Measurements from ENCODE around the gene TMEM258.

Gene TMEM258

GRCh38 chr11:61766353-61766841 lies 26.0 kb downstream of the TMEM258 start:
- H3K4me1 Mint-ChIP-seq (ENCODE audit: low read depth): no peaks in the 10 kb centered on the region
- H3K27me3 Mint-ChIP-seq: no peaks in the 10 kb centered on the region
- H3K4me3 Mint-ChIP-seq: no peak overlapping the region
- H3K27ac Mint-ChIP-seq: no peak overlapping the region
- H3K9me3 Mint-ChIP-seq (ENCODE audit: low read depth): no peaks in the 10 kb centered on the region
- H3K36me3 Mint-ChIP-seq: no peaks in the 10 kb centered on the region

DNA sequence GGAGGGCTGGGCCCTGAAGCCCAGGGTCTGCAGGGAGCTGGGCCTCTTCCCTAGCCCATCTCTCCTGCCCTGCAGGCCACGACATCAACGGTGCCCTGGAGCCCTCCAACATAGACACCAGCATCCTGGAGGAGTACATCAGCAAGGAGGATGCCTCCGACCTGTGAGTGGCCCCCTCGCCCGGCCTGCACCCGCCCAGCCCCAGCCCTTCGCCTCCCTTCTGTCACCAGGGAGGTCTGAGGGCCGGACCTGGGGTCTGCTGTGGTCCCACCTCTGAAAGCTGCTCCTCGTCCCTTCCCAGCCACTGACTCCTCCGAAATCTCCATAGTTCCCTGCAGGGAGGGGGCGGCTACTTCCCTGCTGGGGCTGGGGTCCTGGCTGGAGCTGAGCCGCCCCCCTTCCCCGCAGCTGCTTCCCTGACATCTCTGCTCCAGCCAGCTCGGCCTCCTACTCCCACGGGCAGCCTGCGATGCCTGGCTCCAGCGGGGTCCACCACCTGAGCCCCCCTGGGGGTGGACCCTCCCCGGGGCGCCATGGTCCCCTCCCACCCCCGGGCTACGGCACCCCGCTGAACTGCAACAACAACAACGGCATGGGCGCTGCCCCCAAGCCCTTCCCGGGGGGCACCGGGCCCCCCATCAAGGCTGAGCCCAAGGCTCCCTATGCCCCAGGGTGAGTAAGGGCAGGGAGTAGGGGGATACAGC lies 26.7 kb downstream of the TMEM258 start:
- no peak overlapping the region for H3K27ac Mint-ChIP-seq
- H3K27me3 Mint-ChIP-seq: no peaks in the 10 kb centered on the region
- no peak overlapping the region for H3K4me3 Mint-ChIP-seq
- no peaks in the 10 kb centered on the region for H3K9me3 Mint-ChIP-seq (ENCODE audit: low read depth)
- no peaks in the 10 kb centered on the region for H3K4me1 Mint-ChIP-seq (ENCODE audit: low read depth)
- H3K36me3 Mint-ChIP-seq: no peaks in the 10 kb centered on the region

DNA sequence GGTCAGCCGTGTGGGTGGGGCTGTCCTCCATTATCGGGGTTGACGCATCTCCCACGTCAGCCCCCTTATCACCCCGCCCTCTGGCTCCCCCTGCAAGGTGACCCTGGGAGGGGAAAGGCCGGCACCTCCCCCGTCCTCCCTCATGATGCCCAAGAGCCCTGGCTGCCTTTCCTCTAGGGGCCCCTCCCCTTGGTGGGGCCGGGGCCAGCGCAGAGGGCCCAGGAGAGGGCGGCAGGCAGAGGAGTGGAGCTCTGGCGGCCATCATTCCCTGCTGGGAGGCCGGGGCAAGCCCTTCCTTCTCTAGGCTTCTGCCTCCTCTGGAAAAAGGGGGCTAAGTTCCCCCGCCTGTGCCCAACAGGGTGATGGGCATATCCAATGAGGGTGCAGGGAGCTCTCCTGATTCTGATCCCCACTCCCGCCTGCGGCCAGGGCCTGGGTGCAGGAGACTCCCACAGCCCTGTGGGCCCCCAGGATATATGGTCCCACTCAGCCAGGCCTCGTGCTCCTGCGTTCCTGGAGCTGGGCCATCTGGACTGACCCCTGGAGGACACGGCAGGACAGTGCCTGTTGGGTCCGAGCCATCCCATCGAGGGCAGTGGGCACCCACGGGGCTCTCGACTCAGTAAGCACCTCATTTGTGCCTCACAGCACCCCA lies 27.7 kb downstream of the TMEM258 start:
- H3K4me3 Mint-ChIP-seq: no peak overlapping the region
- H3K27ac Mint-ChIP-seq: no peak overlapping the region
- no peaks in the 10 kb centered on the region for H3K9me3 Mint-ChIP-seq (ENCODE audit: low read depth)
- no peaks in the 10 kb centered on the region for H3K27me3 Mint-ChIP-seq
- no peaks in the 10 kb centered on the region for H3K4me1 Mint-ChIP-seq (ENCODE audit: low read depth)
- H3K36me3 Mint-ChIP-seq: no peaks in the 10 kb centered on the region

DNA sequence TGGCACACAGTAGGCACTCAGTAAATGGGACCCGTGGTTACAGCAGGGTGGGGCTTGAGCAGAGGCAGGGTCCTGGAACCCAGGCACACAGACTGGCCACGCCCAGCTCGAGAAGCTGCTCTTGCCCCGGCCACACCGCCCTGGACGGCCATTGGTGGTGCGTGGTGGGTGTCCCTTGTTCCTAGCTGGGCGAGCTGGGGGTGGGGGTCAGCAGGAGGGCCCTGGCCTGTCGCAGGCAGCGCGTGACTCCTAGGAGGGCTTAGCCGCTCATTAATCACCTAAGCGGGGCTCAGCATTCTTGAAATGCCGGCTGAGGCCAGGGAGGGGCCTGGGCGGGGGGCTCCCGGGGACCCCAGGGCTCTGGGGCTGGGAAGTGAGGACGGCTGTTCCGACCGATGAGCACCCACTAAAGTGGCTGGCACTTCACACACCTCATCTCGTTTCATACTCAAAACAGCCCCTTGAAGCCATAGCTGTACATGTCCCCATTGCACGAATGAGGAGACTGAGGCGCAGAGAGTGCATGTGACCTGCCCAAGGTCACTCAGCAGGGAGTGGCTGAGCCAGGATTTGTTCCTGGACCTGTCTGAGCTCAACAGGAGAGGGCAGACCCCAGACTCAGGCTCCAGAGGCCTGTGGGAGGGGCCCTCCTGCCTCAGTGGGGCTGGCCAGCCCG lies 28.3 kb downstream of the TMEM258 start:
- H3K27me3 Mint-ChIP-seq: no peaks in the 10 kb centered on the region
- no peak overlapping the region for H3K27ac Mint-ChIP-seq
- H3K4me1 Mint-ChIP-seq (ENCODE audit: low read depth): no peaks in the 10 kb centered on the region
- no peaks in the 10 kb centered on the region for H3K36me3 Mint-ChIP-seq
- H3K9me3 Mint-ChIP-seq (ENCODE audit: low read depth): no peaks in the 10 kb centered on the region
- H3K4me3 Mint-ChIP-seq: no peak overlapping the region

- no peaks in the 10 kb centered on the region for H3K4me1 Mint-ChIP-seq (ENCODE audit: low read depth)
- no peaks in the 10 kb centered on the region for H3K9me3 Mint-ChIP-seq (ENCODE audit: low read depth)
- H3K27ac Mint-ChIP-seq: no peak overlapping the region
- no peaks in the 10 kb centered on the region for H3K36me3 Mint-ChIP-seq
- H3K27me3 Mint-ChIP-seq: no peaks in the 10 kb centered on the region
- H3K4me3 Mint-ChIP-seq: no peak overlapping the region
Measured at GRCh38 chr11:61762798-61763197, 29.6 kb downstream of the TMEM258 start.

DNA sequence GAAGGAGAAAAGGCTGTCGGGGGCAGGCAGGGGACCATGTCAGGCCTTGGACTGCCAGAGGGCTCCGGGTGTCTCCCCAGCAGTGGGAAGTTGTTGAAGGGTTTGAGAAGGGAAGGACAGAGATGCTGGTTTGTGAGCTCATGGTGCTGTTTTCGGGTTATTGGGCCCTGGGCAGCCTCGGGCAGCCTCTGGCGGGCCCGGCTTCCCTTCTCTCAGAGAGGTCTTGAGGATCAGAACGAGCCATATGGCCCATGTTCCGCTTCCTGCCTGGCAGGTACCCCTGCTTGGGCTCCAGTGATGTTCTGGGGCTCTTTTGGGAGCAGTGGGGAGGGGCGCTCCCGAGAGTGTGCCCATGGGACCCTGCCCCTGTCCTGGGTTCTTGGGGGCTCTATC lies 30.2 kb downstream of the TMEM258 start:
- no peaks in the 10 kb centered on the region for H3K36me3 Mint-ChIP-seq
- no peaks in the 10 kb centered on the region for H3K27me3 Mint-ChIP-seq
- H3K4me3 Mint-ChIP-seq: no peak overlapping the region
- H3K4me1 Mint-ChIP-seq (ENCODE audit: low read depth): no peaks in the 10 kb centered on the region
- no peaks in the 10 kb centered on the region for H3K9me3 Mint-ChIP-seq (ENCODE audit: low read depth)
- H3K27ac Mint-ChIP-seq: no peak overlapping the region

GRCh38 chr11:61761440-61762222 lies 30.8 kb downstream of the TMEM258 start:
- Mint-ChIP-seq H3K36me3 (no peaks in the 10 kb centered on the region), H3K9me3 (ENCODE audit: low read depth) (no peaks in the 10 kb centered on the region), H3K4me3 (no peak overlapping the region), H3K27me3 (no peaks in the 10 kb centered on the region), H3K27ac (no peak overlapping the region), H3K4me1 (ENCODE audit: low read depth) (peaks cover 2% of the 10 kb centered on the region)

DNA sequence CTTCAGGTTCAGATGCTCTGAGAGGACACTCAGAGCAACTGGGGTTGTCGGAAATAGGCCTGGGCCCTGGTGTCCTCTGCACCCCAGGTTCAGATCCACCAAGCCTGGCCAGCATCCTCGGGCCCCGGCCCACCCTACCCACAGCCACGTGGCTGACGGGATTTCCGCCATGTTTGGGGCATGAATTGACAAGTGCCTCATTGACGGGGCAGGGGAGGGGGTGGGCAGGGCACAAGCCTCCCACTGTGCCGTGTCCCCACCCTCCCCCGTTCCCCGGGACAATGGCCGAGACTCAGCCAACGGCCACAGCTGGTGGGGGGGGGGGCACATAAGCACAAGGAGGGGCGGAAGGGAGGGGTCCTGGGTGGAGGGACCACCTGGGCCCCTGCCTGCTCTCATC lies 31.5 kb downstream of the TMEM258 start:
- no peaks in the 10 kb centered on the region for H3K9me3 Mint-ChIP-seq (ENCODE audit: low read depth)
- no peak overlapping the region for H3K4me3 Mint-ChIP-seq
- H3K27me3 Mint-ChIP-seq: no peaks in the 10 kb centered on the region
- peaks cover 7% of the 10 kb centered on the region for H3K4me1 Mint-ChIP-seq (ENCODE audit: low read depth)
- H3K27ac Mint-ChIP-seq: no peak overlapping the region
- no peaks in the 10 kb centered on the region for H3K36me3 Mint-ChIP-seq

DNA sequence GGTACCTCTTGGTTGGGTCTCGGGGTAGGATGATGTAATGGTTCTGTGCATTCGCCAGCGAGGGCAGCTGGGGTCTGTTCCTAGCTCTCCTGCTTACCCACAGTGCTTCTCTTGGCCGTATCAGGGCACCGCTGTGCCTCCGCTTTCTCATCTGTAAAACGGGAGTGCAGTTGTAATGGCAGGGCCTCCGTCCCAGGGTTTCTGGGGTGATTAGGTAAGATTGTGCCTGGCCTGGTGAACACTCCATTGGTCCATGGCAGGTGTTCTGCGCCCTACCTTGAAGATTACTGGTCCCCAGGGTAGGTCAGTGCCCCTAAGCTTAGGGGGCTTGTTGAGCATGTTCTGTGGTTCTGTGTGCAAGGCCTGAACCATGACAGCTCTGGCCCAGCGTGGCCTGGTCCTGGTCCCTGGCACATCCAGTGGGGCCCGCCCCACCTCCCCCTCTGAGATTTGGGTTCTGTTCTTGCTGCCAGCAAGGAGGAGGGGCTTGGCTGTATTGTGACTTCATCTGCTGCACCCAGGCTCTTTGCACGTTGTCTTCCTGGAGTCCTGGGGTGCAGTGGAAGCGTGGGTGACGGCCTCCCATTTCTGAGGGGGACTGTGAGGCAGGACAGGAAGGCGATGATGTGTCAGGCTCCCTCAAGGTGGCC lies 35.1 kb downstream of the TMEM258 start:
- Mint-ChIP-seq H3K36me3 (no peaks in the 10 kb centered on the region), H3K27ac (no peak overlapping the region), H3K9me3 (ENCODE audit: low read depth) (no peaks in the 10 kb centered on the region), H3K27me3 (no peaks in the 10 kb centered on the region), H3K4me1 (ENCODE audit: low read depth) (peaks cover 12% of the 10 kb centered on the region), H3K4me3 (no peak overlapping the region)

GRCh38 chr11:61756452-61757212 lies 35.8 kb downstream of the TMEM258 start:
- no peaks in the 10 kb centered on the region for H3K36me3 Mint-ChIP-seq
- no peak overlapping the region for H3K4me3 Mint-ChIP-seq
- peaks cover 2% of the 10 kb centered on the region for H3K27me3 Mint-ChIP-seq
- H3K27ac Mint-ChIP-seq: peak overlapping the region; percentile 50
- peaks cover 15% of the 10 kb centered on the region for H3K4me1 Mint-ChIP-seq (ENCODE audit: low read depth)
- no peaks in the 10 kb centered on the region for H3K9me3 Mint-ChIP-seq (ENCODE audit: low read depth)

GRCh38 chr11:61756147-61756451 lies 36.3 kb downstream of the TMEM258 start:
- no peak overlapping the region for H3K27ac Mint-ChIP-seq
- no peaks in the 10 kb centered on the region for H3K36me3 Mint-ChIP-seq
- peaks cover 18% of the 10 kb centered on the region for H3K4me1 Mint-ChIP-seq (ENCODE audit: low read depth)
- no peaks in the 10 kb centered on the region for H3K9me3 Mint-ChIP-seq (ENCODE audit: low read depth)
- H3K4me3 Mint-ChIP-seq: no peak overlapping the region
- peaks cover 4% of the 10 kb centered on the region for H3K27me3 Mint-ChIP-seq

- H3K4me1 Mint-ChIP-seq (ENCODE audit: low read depth): peaks cover 21% of the 10 kb centered on the region
- no peak overlapping the region for H3K27ac Mint-ChIP-seq
- peaks cover 9% of the 10 kb centered on the region for H3K27me3 Mint-ChIP-seq
- H3K36me3 Mint-ChIP-seq: no peaks in the 10 kb centered on the region
- no peak overlapping the region for H3K4me3 Mint-ChIP-seq
- no peaks in the 10 kb centered on the region for H3K9me3 Mint-ChIP-seq (ENCODE audit: low read depth)
Measured at GRCh38 chr11:61754534-61755482, 37.6 kb downstream of the TMEM258 start.

GRCh38 chr11:61753672-61754071 lies 38.7 kb downstream of the TMEM258 start:
- Mint-ChIP-seq H3K9me3 (ENCODE audit: low read depth) (no peaks in the 10 kb centered on the region), H3K4me1 (ENCODE audit: low read depth) (peaks cover 21% of the 10 kb centered on the region), H3K36me3 (no peaks in the 10 kb centered on the region), H3K4me3 (peak overlapping the region; percentile 75), H3K27me3 (peaks cover 14% of the 10 kb centered on the region), H3K27ac (no peak overlapping the region)

Measured in activated naive CD8-positive, alpha-beta T cell (primary cell).